Diencephalon (tissue), 1 donor: ENCODE measurements around the gene POLR2M. TPM values are rescaled to one million over a fixed set of nuclear protein-coding genes. Genes with fewer than 3 reads are reported as not detected.

ENCODE experiments used
- total RNA-seq: library from RNA; depleted of rRNA; stranded (reverse); fragments of >200 nt; gene quantifications from one replicate; pipeline ENCODE4 v1.2.3, GENCODE V29; 2014

The POLR2M gene
- 399 TPM for total RNA-seq

DNA sequence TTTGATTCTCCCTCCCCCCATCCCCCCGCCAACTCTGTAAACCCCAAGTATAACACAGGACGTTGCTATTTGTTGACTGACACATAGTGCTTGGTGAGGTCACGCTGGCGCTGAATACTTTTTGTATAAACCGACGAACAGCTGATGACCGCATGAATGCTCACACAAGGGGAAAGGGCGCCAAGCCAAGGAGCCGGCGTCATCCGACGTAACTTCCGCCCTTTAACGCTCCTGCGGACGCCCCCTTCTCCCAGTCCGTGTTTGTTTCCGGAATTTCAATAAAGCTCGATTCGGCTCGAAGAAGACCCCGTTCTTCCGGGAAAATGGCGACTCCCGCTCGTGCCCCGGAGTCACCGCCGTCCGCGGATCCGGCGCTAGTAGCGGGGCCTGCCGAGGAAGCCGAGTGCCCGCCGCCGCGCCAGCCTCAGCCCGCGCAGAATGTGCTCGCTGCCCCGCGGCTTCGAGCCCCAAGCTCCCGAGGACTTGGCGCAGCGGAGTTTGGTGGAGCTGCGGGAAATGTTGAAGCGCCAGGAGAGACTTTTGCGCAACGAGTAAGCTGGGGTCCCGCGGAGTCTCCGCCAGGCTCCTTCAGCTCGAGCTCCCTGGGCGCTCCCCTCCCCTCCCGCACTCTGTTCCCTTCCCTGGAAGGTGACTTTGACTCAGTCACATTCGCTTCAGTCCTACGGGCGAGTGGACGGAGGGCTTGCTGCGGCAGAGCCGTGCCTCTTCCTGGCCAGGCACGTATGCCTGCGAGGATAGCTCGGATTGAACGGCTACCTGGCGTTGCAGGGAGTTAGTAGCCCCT, at the start of gene POLR2M:
TSS of gene POLR2M (plus strand) at position 310 of the 805 bp plus-strand sequence. CDS start at position 439, 129 bp downstream.

Other genes with a start within 250 kb of the POLR2M start
- 3.2 TPM for gene MYZAP, start 114.8 kb upstream of the POLR2M start, total RNA-seq